Stimulated activated CD8-positive, alpha-beta memory T cell treated with anti-CD3 and anti-CD28 coated beads, Interleukin-4, amount 100 ng/mL, for 1 hour (primary cell): ENCODE measurements around the gene PITPNM3.

Experiments
- DNase-seq, 2 donors: peaks; one replicate each; pipeline ENCODE4 v3.0.0-alpha.2; 2020; ENCODE audit warnings: low read depth in 2 of 2, low spot score in 1 of 2

The PITPNM3 gene

DNA sequence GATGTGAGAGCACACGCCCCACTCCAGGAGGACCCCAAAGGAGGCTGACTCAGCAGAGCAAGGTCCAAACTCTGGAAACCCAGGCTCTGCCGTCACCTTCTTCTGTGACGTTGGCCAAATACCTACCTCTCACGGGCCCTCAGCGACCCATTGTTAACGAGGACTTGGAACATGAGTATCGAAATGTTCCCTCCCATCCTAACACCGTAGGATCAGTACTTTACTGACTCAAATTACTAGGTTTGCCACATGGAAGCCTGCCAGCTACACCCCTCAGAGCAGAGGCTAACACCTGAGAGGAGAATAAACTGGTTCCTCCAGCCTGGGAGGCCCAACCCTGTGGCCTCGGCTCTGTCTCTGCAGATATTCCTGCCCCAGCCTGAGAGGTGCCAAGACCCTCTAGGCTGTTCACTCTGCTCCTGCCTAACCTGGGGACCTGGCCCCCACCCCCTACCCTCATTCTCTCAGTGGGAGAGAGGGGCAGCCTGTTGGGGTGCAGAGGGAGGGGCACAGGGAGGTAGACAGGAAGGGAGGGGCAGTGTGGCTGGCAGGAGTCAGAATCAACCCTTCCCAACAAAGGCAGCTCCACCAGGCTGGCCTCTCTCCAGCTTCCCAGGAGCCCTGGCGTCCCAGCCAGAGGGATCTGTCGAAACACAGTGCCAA, 4.4 kb downstream of the PITPNM3 start:
- DNase-seq: no peak

DNA sequence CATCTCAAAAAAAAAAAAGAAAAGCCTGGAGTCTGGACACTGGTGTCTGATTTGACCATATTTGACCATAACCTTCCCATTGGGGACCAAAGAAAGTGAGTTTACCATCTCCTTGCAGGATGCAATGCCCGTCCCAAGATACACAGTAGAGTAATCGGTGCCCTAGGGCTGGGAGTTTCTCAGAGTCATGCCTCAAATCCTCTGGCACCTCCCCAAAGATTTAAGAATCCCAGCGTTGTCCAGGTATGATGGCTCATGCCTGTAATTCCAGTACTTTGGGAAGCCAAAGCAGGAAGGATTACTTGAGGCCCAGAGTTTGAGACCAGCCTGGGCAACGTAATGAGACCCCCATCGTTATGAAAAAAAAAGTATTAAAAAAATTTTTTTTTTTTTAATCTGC, 5.0 kb downstream of the PITPNM3 start:
- no peak for DNase-seq

DNA sequence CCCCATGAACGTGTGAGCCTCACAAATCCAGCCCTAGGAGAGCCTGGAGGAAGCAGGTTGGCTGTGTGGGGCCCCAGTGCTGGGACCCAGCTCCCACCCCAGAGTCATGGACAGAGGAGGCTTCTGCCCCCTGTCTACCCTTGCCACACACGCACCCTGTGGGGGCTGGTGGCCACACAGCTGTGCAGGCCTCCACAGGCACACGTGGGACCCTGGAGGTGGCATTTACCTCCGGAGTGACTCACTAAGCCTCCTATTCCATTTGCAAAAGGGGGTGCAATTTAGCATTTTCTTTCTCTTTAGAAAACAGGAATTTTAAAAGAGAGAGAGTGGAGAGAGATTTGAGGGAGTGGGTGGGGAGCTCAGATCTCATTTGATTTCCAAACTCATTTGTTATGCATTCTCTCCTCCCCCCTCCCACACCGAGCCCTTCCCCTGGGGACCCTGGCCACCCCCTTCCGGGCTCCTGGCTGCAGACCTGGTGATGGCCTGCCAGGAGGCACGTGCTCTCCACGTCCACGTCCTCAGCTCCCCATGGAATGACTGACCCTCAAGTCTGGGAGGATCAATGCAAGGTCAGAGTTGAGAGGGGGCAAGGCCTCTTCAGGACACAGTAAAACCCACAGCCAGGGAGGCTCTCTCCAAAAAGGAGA, 6.8 kb downstream of the PITPNM3 start:
- DNase-seq: no peak

DNA sequence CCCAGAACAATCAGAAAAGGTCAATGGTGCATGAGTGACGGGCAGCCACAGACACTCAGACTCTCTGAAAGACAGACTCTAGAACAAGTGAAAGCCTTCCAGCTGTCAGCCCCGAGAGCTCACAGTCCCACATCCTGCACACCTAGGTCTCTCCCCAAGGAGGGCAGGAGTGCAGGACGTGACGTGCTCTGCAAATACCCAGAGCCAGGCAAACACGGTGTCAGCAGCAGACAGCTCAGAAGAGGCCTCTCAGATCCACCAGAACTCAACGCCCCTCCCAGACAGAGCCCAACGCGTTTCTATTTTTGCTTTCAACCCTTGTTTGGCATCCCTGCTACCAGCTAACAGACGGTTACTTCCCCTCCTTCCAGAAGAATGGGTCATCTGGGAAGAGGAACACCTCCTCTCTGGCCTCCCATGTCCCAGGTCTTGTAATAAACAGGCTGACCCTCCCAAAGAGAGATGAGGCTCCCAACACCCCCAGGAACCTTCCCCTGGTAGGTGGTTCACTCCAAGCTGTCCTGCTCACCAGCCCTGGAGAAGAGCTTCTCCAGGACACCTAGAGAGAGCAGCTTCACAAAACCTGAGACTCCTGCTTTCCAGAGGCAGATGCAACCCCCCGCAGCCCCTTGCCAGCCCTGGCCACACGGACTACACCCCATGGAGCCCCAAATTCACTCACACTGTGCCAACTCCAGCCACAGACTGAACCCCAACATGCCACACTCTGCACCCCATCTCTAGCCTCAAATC, 7.6 kb downstream of the PITPNM3 start:
- DNase-seq: no peak

DNA sequence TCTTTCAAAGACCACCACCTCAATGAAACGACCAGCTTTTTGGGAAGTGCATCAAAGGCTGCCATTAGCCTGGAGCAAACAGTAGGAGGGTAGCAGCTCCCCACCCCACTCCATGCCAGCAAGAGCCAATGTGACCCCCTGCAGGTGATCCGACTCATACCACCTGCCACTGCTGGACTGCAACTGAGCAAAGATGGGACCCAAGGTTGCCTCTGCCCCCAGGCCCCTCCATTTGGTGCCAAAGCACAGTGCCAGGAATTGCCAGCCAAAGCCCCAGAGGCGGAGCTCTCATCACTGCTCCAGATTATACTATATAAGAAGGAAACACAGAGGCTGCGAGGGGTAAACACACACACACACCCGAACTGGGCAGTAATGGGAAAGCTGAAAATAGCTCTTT, 8.3 kb downstream of the PITPNM3 start:
- DNase-seq: no peak

DNA sequence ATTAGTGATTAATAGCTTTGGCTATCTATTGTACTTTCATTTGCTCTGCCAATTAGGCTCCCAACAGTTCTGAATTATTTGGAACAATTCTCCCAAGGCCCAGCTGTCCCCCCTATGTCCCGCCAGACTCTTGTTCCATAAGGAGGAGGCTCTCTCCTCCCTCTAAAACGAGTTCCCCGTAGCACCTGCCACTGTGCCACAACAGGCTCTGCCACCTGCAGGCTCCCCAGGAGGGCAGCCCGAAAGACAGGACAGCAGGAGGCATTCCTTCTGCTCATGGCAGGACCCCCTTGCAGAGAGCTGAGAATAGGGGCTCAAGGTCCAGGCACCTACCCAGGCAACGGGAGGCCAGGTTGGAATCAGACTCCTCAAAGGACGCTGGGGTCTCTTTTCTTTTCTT, 9.0 kb downstream of the PITPNM3 start:
- no peak for DNase-seq

DNA sequence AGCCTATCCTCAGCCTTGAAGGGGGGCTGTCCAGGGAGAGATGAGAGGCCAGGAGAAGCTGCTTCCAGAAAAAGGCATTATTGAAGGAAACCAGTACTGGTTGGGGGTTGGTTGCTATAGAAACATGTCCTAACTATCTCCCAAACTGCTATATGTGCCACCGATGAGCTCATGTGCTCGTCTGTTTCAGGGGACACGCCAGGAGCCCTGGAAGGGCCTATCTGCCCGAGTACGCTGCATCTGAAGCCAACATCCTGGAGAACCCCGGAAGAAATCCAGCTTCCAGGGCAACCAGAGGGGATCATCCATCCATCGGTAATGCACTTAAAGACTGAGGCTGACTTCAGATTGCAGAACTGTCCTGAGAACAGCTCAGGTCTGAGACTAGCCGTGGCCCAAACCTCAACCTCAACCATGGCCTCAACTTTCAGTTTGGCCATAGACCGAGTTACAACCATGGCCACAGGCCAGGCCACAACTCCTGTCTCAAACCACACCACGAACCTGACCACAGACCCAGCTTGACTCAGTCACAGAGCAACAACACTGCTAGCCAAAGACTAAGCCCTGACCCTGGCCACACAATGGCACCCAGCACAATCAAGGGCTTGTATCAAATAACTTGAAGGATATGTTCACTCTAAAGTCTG, 10.2 kb downstream of the PITPNM3 start:
- DNase-seq: no peak

DNA sequence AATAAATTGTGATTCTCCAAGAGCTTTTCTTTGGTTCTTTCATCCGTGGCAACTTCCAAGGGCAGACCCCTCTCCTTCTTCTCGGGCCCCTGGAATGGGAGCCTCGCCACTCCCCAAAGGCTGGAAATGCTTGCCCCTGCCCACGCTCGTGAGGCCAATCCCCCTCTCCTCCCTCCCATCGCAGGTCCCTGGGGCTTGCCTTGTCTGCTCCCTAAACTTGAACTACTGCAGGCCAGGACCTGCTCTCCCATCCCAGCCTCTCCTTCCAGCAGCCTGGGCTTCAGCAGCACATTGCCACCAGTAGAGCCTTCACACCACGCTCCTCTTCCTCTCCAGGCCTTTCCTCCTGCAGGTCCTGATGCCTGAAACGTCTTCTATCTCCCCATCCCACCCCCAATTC, 11.1 kb downstream of the PITPNM3 start:
- no peak for DNase-seq

DNA sequence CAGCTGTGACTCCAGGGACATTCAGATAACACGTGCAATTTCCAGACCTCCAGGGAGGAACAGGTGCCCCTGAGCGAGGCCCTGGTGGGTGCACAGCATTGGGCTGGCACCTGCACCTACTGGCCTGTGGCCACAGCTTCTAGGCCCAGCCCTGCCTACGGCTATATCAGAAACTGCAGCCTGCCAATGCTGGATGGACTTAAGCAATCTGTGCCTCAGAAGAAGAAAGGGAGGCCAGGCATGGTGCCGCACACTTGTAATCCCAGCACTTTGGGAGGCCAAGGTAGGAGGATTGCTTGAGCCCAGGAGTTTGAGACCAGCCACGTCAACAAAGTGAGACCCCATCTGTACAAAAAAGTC, 12.4 kb downstream of the PITPNM3 start:
- DNase-seq: no peak

DNA sequence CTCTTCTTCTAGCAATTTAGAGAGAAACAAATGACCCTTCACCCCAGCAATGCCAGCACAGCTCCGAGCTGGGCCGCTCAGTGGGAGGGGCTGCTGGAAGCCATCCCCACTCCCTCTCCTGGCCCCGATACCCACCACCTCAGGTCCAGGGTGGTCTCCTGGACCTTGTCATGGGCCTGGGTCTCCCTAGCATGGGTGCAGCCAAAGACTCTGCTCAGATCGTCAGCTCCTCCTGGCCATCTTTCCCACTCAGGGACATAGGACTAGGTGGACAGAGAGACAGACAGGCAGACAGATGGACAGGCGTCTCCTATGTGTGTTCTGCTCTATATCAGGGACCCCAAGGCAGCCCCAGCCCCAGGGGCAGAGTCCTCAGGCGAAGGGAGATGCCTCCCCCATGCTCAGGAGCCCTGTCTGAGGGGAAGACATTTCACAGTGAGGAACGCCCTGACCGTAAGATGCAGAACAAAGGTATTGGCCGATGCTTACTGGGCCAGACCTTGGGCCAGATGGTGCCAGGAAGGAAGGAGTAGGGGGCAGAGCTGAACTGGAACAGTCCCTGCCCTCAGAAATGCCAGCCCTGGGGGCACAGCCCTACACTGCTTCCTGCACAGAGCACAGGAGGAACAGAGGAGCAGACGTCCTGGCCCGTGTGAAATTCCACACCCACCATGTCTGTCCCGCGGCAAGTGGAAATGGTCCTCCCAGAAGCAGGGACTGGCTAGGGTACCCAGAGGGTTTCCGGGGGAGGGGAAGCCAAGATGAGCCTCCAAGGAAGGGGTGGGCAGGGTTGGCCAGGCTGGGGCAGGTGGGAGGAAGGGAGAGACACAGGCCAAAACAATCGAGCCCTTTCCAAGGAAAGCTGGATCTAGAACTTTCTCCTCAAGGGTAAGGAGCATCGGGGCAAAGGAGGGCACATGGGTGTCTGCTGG, 13.0 kb downstream of the PITPNM3 start:
- DNase-seq: no peak

DNA sequence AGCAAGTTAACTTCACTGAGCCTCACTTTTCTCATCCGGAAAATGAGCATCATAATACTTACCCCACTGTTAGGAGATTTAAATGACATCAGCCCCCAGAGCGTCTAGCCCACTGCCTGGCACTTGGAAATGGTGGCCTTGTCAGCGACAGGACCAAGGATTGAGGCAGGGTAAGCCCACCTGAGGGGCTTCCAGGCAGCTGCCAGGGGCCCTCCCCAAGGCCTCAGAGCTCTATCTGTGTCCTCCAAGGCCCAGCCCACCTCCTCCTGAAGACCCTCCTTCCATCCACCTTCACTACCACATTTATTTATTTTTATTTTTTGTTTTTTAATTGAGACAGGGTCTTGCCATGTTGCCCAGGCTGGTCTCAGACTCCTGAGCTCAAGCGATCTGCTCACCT, 13.8 kb downstream of the PITPNM3 start:
- DNase-seq: no peak

DNA sequence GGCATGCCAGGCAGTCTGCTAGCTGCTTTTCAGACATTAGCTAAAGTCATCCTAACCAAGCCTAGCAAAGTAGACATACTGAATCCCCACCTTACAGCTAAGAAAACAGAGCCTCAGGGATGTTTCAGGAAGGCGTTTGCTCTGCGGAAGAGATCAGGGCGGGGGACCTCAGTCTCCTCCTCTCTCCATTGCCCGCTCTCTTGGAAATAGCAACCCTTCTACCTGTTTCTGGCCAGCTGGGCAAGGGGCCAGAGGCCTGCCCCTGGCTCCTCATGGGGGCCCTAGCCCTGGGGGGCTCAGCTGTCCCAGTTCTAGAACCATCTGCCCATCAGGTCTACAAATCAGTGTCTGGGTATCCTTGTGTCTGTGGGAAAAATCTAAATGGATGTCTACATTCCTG, 14.5 kb downstream of the PITPNM3 start:
- DNase-seq: no peak

DNA sequence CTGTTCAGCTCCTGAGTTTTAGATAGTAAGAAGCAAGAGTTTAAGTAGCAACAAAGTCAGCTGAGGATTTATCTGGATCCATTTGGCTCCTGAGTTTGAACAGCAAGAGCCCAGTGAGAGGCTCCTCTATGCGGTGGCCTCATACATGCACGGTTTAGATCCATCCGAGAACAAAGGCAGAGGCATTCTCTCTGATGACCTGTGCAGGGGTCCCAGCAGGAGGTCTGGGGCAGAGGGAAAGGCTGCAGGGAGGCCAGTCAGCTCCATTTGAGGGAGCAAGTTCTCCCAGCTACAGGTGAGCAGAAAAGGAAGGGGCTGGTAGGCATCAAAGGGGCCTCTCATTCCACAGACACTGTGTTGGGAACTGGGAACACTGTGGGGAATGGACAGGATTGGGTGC, 16.5 kb downstream of the PITPNM3 start:
- DNase-seq: no peak

DNA sequence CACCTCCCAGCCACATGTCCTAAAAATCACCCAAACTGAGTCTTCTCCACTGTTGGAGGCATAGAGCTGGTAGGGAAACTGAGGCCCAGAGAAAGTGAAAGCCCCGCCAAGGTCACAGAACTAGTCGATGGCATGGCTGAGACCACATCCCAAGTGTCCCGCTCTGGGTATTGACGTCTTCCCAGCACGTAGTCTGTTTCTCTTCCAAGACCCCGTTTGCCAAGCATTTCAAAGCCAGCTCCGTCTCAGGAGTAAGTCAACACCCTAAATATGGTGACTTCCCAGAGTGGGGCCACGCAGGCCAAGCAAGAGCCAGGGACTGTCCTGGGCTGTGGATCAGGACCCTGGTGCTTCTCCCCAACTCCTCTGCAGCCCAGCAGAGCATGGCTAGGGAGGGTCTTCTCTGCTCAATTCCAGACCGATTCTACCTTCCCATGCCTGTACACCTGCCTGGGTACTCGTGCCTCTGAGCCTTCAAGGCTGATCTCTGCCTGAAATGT, 19.7 kb downstream of the PITPNM3 start:
- no peak for DNase-seq

DNA sequence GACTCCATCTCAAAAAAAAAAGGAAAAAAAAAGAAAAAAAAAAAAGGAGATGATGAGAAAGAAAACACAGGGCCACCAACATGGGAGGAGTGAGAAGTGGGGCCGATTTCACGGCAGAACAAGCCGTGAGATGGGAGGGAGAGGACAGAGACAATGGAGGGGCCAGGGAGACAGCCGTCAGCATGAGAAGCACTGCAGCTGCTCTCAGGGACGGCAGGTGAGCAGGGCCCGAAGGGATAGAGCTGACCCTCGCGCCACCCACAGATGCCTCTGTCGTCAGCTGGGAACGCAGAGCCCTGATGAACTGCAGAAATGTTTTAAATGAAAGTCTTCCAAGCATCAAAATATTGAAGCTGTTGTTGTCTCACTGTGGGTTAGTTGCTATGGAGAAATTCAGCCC, 20.3 kb downstream of the PITPNM3 start:
- DNase-seq: no peak

DNA sequence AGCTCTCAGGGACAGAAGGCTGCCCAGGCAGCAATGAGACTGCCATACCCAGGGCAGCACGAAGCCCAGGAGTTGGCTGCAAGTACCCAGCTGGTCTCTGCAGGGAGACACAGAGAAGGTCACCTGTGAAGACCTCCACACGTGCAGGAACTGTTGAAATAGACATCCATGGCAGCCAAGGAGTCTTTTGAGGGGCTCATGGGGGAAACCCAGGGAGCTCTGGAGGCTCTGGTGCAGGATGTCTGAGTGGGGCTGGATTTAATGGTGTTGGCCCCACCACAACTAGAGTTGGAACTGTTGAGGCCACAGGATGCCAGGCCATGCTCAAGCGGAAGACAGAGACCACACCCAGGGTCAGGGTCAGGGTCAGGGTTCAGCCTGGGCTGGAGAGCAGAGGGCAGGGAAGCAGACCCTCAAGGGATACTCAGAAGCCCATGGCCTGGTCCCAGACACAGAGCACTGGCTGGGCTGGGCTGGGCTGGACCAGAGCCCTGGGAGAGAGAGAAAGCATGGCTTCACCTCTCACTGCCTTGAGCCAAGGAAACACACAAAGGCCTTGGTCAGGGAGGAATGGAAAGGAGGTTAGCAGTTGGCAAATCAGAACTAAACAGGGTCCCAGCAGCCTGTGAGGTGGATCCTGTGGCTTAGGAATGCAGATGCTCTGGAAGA, 21.4 kb downstream of the PITPNM3 start:
- DNase-seq: no peak

DNA sequence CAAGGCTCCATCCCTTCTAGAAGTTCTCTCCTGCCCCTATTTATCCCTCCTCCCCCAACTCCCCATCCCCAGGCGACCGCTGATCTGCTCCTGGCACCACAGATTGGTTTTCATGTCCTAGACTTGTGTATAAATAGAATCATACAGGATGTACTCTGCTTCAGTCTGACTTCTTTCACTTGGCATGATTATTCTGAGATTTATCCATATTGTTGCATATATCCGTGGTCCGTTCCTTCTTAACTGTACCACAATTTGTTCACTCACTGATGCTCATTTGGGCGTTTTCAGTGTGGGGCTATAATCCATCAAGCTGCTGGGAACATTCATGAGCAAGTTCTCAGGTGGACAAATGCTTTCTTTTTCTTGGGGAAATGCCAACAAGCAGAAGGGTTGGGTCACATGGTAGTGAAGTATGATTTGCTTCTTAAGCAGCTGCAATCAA, 23.9 kb downstream of the PITPNM3 start:
- no peak for DNase-seq

DNA sequence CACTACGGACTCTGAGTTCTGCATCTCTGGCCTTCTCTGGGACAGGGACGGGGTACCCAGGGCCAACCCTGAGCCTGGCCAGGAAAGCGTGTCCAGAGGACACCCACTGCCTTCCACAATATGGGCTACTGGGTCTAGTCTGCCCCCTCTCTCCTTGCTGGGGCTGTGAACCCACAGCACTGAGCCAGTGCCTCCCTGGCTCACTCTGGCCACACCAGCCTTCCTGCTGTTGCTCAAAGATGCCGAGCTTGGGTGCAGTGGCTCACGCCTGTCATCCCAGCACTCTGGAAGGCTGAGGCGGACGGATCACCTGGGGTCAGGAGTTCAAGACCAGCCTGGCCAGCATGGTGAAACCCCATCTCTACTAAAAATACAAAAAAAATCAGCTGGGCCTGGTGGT, 24.8 kb downstream of the PITPNM3 start:
- no peak for DNase-seq

DNA sequence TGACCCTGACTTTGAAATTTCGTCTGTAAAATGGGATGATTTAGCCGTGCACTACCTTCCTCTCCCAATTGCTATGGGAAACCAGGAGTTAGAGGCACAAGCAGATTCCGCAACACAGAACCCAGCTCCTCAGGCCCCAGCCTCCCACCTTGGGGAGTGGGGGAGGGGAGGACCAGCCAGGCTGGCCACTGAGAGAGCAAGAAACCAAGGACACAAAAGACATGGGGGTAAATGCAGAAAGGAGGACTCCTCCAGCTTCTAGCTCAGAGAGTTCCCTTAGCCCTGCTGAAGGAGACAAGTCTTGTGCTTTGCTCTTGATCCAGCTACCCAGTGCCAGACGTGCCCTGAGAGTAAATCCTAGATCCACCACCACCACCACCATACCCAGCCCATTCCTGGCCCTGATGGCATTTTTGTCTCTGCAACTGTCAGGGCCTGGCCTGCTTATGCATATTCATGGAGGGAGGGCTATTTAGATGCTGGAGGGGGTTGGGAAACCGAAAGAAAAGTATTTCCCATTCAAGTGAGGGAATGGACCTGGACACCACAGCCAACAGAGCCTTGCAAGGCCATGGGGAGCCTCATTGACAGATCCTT, 25.9 kb downstream of the PITPNM3 start:
- no peak for DNase-seq

DNA sequence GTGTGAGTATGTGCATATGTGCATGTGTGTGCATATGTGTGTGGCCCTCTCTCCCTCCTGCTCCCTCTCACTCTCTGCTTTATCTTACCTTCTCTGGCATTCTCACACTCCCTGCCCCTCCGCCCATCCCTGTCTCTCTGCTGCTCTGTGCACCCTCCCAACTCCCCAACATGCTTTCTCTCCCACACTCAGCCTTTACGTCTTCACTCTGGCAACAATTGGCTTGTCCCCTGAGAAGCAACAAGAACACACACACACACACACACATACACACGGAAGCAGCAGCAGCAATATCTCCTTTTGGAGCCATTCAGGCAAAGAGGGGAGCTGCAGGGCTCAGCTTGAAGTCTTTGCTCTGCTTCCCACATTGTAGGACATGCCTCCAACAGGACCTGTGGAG, 27.8 kb downstream of the PITPNM3 start:
- no peak for DNase-seq
